ENCODE data around the gene RBKS.

RBKS gene

DNA sequence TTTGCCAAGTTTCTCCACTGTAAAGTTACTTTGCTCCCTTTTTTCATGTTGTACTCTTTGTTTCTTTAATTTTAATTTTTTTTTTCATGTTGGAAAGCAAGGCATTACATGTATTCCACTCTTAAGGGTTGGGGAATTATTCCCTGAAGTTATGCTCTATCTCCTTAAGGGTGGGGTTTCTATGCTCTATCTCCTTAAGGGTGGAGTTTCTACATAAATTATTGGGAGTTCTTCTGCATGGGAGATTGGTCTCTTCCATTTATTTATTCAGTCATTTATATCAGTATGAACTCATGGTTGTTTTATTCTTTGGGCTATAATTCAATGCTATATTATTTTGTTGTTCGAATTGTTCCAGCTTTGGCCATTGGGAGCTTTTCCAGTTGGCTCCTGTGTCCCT, 107.5 kb downstream of the RBKS start:
- Histone ChIP-seq H3K36me3 (ENCODE audit: control insufficient read depth, insufficient read depth, low read length) (peaks cover 27% of the 10 kb centered on the region), H3K4me3 (ENCODE audit: extremely low read depth, insufficient read depth, low read length, poor library complexity, severe bottlenecking) (no peak overlapping the region), H3K4me1 (ENCODE audit: control insufficient read depth, insufficient read depth, low read length, poor library complexity, severe bottlenecking) (no peaks in the 10 kb centered on the region), H3K9me3 (ENCODE audit: control insufficient read depth, low read length) (no peaks in the 10 kb centered on the region), H3K27ac (ENCODE audit: low read depth, low read length, severe bottlenecking) (no peak overlapping the region)
- no CpG with 5 or more reads among the region's 1 CpG for WGBS, 2 experiments (ENCODE audit: insufficient coverage in 2 of 2)

- Histone ChIP-seq H3K9me3 (ENCODE audit: control insufficient read depth, low read length) (no peaks in the 10 kb centered on the region), H3K4me3 (ENCODE audit: extremely low read depth, insufficient read depth, low read length, poor library complexity, severe bottlenecking) (no peak overlapping the region), H3K27ac (ENCODE audit: low read depth, low read length, severe bottlenecking) (no peak overlapping the region), H3K4me1 (ENCODE audit: control insufficient read depth, insufficient read depth, low read length, poor library complexity, severe bottlenecking) (no peaks in the 10 kb centered on the region), H3K36me3 (ENCODE audit: control insufficient read depth, insufficient read depth, low read length) (peaks cover 39% of the 10 kb centered on the region)
- WGBS, 2 experiments (ENCODE audit: insufficient coverage in 2 of 2) = 100% methylated on average over 1 of the region's 2 CpGs; no CpG with 5 or more reads in 1 of the 2 experiments
Observed at GRCh38 chr2:27781496-27781895, 108.7 kb downstream of the RBKS start.

DNA sequence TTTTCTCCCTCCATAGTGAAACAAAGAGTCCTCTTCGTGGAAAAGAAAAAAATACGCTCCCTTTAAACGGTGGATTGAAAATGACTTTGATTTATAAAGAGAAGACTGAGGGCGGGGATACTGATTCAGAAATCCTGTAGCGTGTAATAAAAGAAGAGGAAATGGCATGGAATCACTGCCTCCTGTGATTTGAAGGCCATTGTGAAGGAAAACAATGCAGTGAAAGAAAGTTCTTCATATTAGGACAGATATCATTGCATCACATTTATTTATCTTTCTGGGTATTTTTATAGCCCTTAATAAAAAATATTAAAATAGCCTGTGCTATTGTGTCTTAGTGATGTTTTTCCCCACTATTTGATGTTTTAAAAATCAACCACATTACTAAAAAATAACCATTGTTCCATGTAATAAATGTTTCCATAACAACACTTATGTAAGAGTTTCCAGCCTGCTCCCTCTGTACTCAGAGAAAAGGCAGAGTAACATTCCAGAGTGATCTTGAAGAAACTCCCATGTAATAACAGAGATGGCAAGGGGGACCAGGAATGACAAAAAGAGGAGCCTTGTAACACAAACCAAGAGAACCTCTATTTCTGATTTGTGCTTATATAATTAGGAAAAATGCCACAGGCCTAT, 110.7 kb downstream of the RBKS start:
- H3K27ac ChIP-seq (ENCODE audit: low read depth, low read length, severe bottlenecking) = no peak overlapping the region
- no peaks in the 10 kb centered on the region for H3K4me1 ChIP-seq (ENCODE audit: control insufficient read depth, insufficient read depth, low read length, poor library complexity, severe bottlenecking)
- WGBS, 2 experiments (ENCODE audit: insufficient coverage in 2 of 2) = 98 to 100% methylated on average over 4 of the region's 5 CpGs
- H3K4me3 ChIP-seq (ENCODE audit: extremely low read depth, insufficient read depth, low read length, poor library complexity, severe bottlenecking) = no peak overlapping the region
- no peaks in the 10 kb centered on the region for H3K9me3 ChIP-seq (ENCODE audit: control insufficient read depth, low read length)
- peaks cover 55% of the 10 kb centered on the region for H3K36me3 ChIP-seq (ENCODE audit: control insufficient read depth, insufficient read depth, low read length)

DNA sequence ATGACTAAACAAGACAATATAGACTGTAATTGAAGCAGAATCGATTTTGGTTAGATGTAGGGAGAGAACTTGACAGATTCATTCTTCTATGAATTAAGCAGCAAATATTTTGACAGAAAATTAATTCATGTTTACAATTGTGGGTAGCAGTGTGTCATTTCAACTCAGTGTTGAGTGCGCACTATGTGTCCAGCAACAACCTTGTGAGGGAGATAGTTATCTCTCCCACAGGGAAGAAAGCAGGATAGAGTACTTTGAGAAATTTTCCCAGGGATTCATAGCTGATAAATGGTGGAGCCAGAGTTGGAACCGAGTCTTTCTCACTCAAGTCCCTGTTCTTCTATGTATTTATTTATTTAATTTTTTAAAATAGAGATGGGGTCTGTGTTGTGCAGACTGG, 113.5 kb downstream of the RBKS start:
- H3K9me3 ChIP-seq (ENCODE audit: control insufficient read depth, low read length) = no peaks in the 10 kb centered on the region
- no peak overlapping the region for H3K27ac ChIP-seq (ENCODE audit: low read depth, low read length, severe bottlenecking)
- peaks cover 7% of the 10 kb centered on the region for H3K4me1 ChIP-seq (ENCODE audit: control insufficient read depth, insufficient read depth, low read length, poor library complexity, severe bottlenecking)
- WGBS, 2 experiments (ENCODE audit: insufficient coverage in 2 of 2) = 95 to 100% methylated on average over 1 to 2 of the region's 3 CpGs
- no peak overlapping the region for H3K4me3 ChIP-seq (ENCODE audit: extremely low read depth, insufficient read depth, low read length, poor library complexity, severe bottlenecking)
- H3K36me3 ChIP-seq (ENCODE audit: control insufficient read depth, insufficient read depth, low read length) = peaks cover 63% of the 10 kb centered on the region

DNA sequence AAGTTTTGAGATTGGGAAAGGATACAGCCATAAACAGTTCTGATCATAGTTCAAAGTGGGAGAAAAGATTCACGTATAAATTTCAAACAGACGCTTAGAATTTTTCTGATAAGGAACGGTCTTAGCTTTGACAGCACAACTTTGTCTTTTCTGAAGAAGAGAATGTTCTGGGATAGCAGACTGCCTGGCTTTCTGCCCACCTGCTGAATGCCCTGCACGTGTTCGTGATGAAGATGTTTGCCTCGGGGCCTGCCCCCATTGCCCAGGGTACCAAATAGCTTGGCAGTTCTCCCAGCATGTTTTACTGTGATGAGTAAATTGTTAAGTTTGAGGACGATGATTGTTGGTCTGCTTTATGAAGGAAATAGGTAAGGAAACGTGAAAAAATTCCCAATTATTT, 114.1 kb downstream of the RBKS start:
- peaks cover 63% of the 10 kb centered on the region for H3K36me3 ChIP-seq (ENCODE audit: control insufficient read depth, insufficient read depth, low read length)
- H3K27ac ChIP-seq (ENCODE audit: low read depth, low read length, severe bottlenecking) = no peak overlapping the region
- 95% methylated on average over 6 to 7 of the region's 8 CpGs for WGBS, 2 experiments (ENCODE audit: insufficient coverage in 2 of 2)
- no peaks in the 10 kb centered on the region for H3K9me3 ChIP-seq (ENCODE audit: control insufficient read depth, low read length)
- no peak overlapping the region for H3K4me3 ChIP-seq (ENCODE audit: extremely low read depth, insufficient read depth, low read length, poor library complexity, severe bottlenecking)
- peaks cover 7% of the 10 kb centered on the region for H3K4me1 ChIP-seq (ENCODE audit: control insufficient read depth, insufficient read depth, low read length, poor library complexity, severe bottlenecking)

- Histone ChIP-seq H3K4me1 (ENCODE audit: control insufficient read depth, insufficient read depth, low read length, poor library complexity, severe bottlenecking) (peaks cover 7% of the 10 kb centered on the region), H3K4me3 (ENCODE audit: extremely low read depth, insufficient read depth, low read length, poor library complexity, severe bottlenecking) (no peak overlapping the region), H3K36me3 (ENCODE audit: control insufficient read depth, insufficient read depth, low read length) (peaks cover 50% of the 10 kb centered on the region), H3K27ac (ENCODE audit: low read depth, low read length, severe bottlenecking) (no peak overlapping the region), H3K9me3 (ENCODE audit: control insufficient read depth, low read length) (no peaks in the 10 kb centered on the region)
- WGBS, 2 experiments (ENCODE audit: insufficient coverage in 2 of 2) = 80 to 83% methylated on average over 1 of the region's 5 CpGs
Observed at GRCh38 chr2:27773959-27774358, 116.2 kb downstream of the RBKS start.

DNA sequence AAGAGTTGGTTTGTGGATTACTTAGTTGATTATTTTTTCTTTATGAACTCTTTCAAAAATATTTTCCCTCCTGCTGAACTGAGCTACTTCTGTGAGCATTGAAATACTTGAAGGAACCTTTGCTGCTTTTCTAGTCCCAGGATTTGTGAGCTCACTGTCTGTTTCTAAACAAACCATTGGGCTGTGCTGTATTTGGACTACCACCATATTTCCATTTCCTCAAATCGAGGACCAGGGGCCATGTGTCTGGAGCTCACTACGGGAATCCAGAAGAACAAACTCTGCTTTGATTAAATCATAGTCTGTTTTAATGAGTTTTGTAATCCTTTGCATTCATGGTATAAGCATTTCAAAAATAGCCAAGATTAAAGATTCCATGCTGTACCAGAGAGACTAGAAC, 117.4 kb downstream of the RBKS start:
- peak overlapping the region; percentile 83 for H3K4me3 ChIP-seq (ENCODE audit: extremely low read depth, insufficient read depth, low read length, poor library complexity, severe bottlenecking)
- WGBS, 2 experiments (ENCODE audit: insufficient coverage in 2 of 2) = 83% methylated on average over 1 of the region's 2 CpGs; no CpG with 5 or more reads in 1 of the 2 experiments
- H3K9me3 ChIP-seq (ENCODE audit: control insufficient read depth, low read length) = no peaks in the 10 kb centered on the region
- H3K36me3 ChIP-seq (ENCODE audit: control insufficient read depth, insufficient read depth, low read length) = peaks cover 43% of the 10 kb centered on the region
- H3K27ac ChIP-seq (ENCODE audit: low read depth, low read length, severe bottlenecking) = no peak overlapping the region
- H3K4me1 ChIP-seq (ENCODE audit: control insufficient read depth, insufficient read depth, low read length, poor library complexity, severe bottlenecking) = peaks cover 7% of the 10 kb centered on the region

DNA sequence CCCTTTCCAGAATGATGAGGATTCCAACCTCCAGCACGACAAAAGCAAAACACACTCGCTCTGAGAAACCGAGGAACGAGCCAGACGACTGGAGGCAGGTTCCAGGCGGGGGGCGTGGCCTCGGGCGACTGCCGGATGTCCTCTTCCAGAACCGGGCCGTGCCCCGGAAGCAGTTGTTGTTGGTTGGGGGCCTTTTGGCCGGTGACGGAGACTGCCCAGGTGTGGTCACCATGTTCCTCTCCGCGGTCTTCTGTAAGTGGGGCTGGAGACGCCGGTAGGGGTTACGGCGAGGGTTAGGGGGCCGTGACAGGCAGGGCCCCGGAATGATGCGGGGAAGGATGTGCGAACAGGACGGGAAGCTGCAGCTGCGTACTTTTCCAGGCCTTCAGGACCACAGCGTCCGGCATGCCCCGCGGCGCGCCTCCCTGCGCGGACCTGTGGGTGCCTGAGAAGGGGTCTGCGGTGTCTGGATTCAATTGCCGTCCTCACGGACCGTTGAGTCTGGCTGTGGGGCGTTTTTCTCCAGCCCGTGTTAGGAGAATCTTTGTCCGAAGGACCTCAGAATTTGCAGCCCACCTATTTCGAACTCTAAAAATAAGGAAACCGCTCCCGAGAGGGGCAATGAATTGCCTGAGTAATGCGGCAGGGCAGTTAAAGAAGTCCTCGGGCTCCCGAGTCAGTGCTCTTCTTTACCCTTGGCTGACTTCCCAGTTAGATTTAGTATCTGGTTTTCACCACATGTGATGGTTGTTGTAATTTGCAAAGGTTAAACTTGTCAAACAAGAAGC, 118.4 kb downstream of the RBKS start, which contains the start of gene MRPL33:
MRPL33 (plus strand) TSS at position 172 of the 788 bp plus-strand sequence; CDS start at position 231, 59 bp downstream.
- peak within 1 kb of the TSS; percentile 64 for H3K27ac ChIP-seq (ENCODE audit: low read depth, low read length, severe bottlenecking)

GRCh38 chr2:27771202-27771547, 119.0 kb downstream of the RBKS start:
- 28 to 29% methylated on average over 12 to 13 of the region's 13 CpGs for WGBS, 2 experiments (ENCODE audit: insufficient coverage in 2 of 2)
- Histone ChIP-seq H3K4me3 (ENCODE audit: extremely low read depth, insufficient read depth, low read length, poor library complexity, severe bottlenecking) (peak overlapping the region; percentile 83), H3K36me3 (ENCODE audit: control insufficient read depth, insufficient read depth, low read length) (peaks cover 27% of the 10 kb centered on the region), H3K9me3 (ENCODE audit: control insufficient read depth, low read length) (no peaks in the 10 kb centered on the region), H3K27ac (ENCODE audit: low read depth, low read length, severe bottlenecking) (no peak overlapping the region), H3K4me1 (ENCODE audit: control insufficient read depth, insufficient read depth, low read length, poor library complexity, severe bottlenecking) (peaks cover 7% of the 10 kb centered on the region)

More for the DNA sequence above, 118.4 kb downstream of the RBKS start, which contains the start of gene MRPL33:
- peak within 1 kb of the TSS; percentile 83 for H3K4me3 ChIP-seq (ENCODE audit: extremely low read depth, insufficient read depth, low read length, poor library complexity, severe bottlenecking)
- H3K9me3 ChIP-seq (ENCODE audit: control insufficient read depth, low read length) = no peaks in the 10 kb centered on the region
- peaks cover 7% of the 10 kb centered on the region for H3K4me1 ChIP-seq (ENCODE audit: control insufficient read depth, insufficient read depth, low read length, poor library complexity, severe bottlenecking)
- H3K36me3 ChIP-seq (ENCODE audit: control insufficient read depth, insufficient read depth, low read length) = peaks cover 33% of the 10 kb centered on the region
- WGBS, 2 experiments (ENCODE audit: insufficient coverage in 2 of 2) = 0 to 1% methylated on average over 28 to 39 of the region's 48 CpGs

DNA sequence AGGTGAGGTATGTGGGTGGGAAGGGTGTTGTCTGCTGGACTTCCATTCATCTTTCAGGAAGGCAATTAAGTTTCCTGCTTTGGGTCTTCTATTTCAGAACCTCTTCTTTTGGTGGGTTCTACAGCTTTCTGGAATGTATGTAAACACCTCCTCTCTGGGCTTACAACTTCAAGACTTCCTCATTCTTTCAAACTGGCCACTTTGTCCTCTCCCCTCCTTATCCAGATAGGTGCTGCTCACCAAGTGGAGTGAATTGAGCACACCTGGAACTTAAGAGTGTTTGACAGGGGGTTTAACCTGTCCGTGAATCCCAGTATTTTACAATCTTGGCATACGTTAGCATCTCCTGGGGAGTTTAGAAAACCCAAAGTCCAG, 123.9 kb downstream of the RBKS start:
- Histone ChIP-seq H3K27ac (ENCODE audit: low read depth, low read length, severe bottlenecking) (no peak overlapping the region), H3K4me1 (ENCODE audit: control insufficient read depth, insufficient read depth, low read length, poor library complexity, severe bottlenecking) (peaks cover 3% of the 10 kb centered on the region), H3K4me3 (ENCODE audit: extremely low read depth, insufficient read depth, low read length, poor library complexity, severe bottlenecking) (no peak overlapping the region), H3K9me3 (ENCODE audit: control insufficient read depth, low read length) (no peaks in the 10 kb centered on the region), H3K36me3 (ENCODE audit: control insufficient read depth, insufficient read depth, low read length) (no peaks in the 10 kb centered on the region)
- 100% methylated on average over 1 of the region's 2 CpGs; no CpG with 5 or more reads in 1 of the 2 experiments for WGBS, 2 experiments (ENCODE audit: insufficient coverage in 2 of 2)

All from mesodermal cell (in vitro differentiated cells).